ENCODE data around the gene C16orf74. TPM values are rescaled to one million over a fixed set of nuclear protein-coding genes. Genes with fewer than 3 reads are reported as not detected.
A peak's percentile ranks its signal among the peaks of the same experiment; 100 is the strongest.

Gene C16orf74
- total and polyA plus RNA-seq, 2 of the 13 experiments (the other 11 are each of a cell fraction or from before 2014, with no cell fraction given), result 0.13 to 0.29 TPM

- TF ChIP-seq SP1 (IDR thresholded peaks at IDR 0.05) (no peak), SP1 (CRISPR knock-in tag; IDR thresholded peaks at IDR 0.05) (0 out of 2 replicates have a peak, but pooled peaks have one; percentile 10), CHD4 (IDR thresholded peaks at IDR 0.05; ENCODE audit: borderline replicate concordance, low read length) (peak; percentile 25; the same call in 1 of the 2 replicates), KDM1A (CRISPR knock-in tag; IDR thresholded peaks at IDR 0.05) (no peak)
Measured at GRCh38 chr16:85690469-85691064, 60.3 kb downstream of the C16orf74 start (continued).

GRCh38 chr16:85689950-85690320 is 61.0 kb downstream of the C16orf74 start:
- Histone ChIP-seq H3K9ac (ENCODE audit: insufficient read depth, low read depth, low read length) (no peak overlapping the region), H3K27ac (ENCODE audit: extremely low read length, insufficient read depth, low read length) (no peak overlapping the region), H3K4me2 (ENCODE audit: low read depth, low read length) (peak overlapping the region; percentile 83), H3K9me3 (ENCODE audit: low read length) (no peaks in the 10 kb centered on the region), H3K79me2 (ENCODE audit: insufficient read depth, low read length) (no peaks in the 10 kb centered on the region), H3K4me3 (replicated peaks in 1 of 3; ENCODE audit: insufficient read depth in 1 of 3, low read depth in 2 of 3, low read length in 3 of 3) (peak overlapping the region in 2 of 3 experiments; percentile 64 to 72; a peak in 3 of 6 replicates), H3K36me3 (replicated peaks in 1 of 2; ENCODE audit: control insufficient read depth in 1 of 2, insufficient read depth in 2 of 2, low read length in 2 of 2) (no peaks in the 10 kb centered on the region; a peak in 2 of 5 replicates), H4K20me1 (ENCODE audit: insufficient read depth, low read length) (no peaks in the 10 kb centered on the region), H3K4me1 (ENCODE audit: insufficient read depth, low read length) (peaks cover 38% of the 10 kb centered on the region), H3K27me3 (ENCODE audit: control insufficient read depth in 1 of 2, insufficient read depth in 2 of 2, low read length in 2 of 2) (peaks cover 4 to 40% of the 10 kb centered on the region in 2 experiments; a peak in 4 of 5 replicates), H2AFZ (ENCODE audit: low read length) (no peak overlapping the region)
- ChIA-PET CTCF (ENCODE audit: low intra/inter-chr PET ratio, low total read pairs) (no interaction called here), POLR2A (no interaction called here)
- ATAC-seq, result no peak
- 28% methylated on average over 9 of the region's 9 CpGs for WGBS (ENCODE audit: low lambda C conversion rate)
- FAIRE-seq, result peak; percentile 39
- intact Hi-C loops (cut with micrococcal nuclease; ENCODE audit: unreplicated experiment), result no loop called here
- in situ Hi-C loops (cut with HindIII; ENCODE audit: extremely low pct_ligation_motif_present, low pct_unique_long_range_greater_than_20kb), result no loop called here
- DNase-seq (ENCODE audit: low spot score), result no peak
- BruUV-seq (replicated peaks), result no TSS peak
- no peak for TF ChIP-seq NCOA1 (CRISPR knock-in tag; IDR thresholded peaks at IDR 0.05)
- TF ChIP-seq ZNF788 (CRISPR knock-in tag; IDR thresholded peaks at IDR 0.05; ENCODE audit: borderline replicate concordance), result 0 out of 2 replicates have a peak, but pooled peaks have one; percentile 45
- 0 out of 2 replicates have a peak, but pooled peaks have one; percentile 21 for TF ChIP-seq EZH2 (conservative IDR thresholded peaks at IDR 0.05; ENCODE audit: low read depth, low read length)
- no peak for TF ChIP-seq GLMP (CRISPR knock-in tag; IDR thresholded peaks at IDR 0.05; ENCODE audit: borderline replicate concordance)
